ENCODE measurements around the gene CNPPD1. TPM values are rescaled to one million over a fixed set of nuclear protein-coding genes. Genes with fewer than 3 reads are reported as not detected.
A peak's percentile ranks its signal among the peaks of the same experiment; 100 is the strongest.
"Not testable (repeated sequence)": the region's sequence is repeated elsewhere in the genome, so short reads cannot be mapped to it uniquely, and the experiment has no call there.

Gene CNPPD1
- polyA plus RNA-seq, 1 experiment = 29.9 TPM

GRCh38 chr2:219205981-219206327 is 29.2 kb upstream of the CNPPD1 start:
- peaks cover 3% of the 10 kb centered on the region for H3K9me3 ChIP-seq (ENCODE audit: control insufficient read depth, insufficient read depth, low read length)
- POLR2A ChIA-PET = interaction anchor here (1.0 to 3.6 kb wide), 7 partner anchors 12 to 43 kb away, joined by 3 to 37 read pairs (median 4); partner anchors contain the start of genes ABCB6, CNPPD1, GLB1L and STK16
- CTCF ChIA-PET = interaction anchor here (0.6 to 1.9 kb wide), 7 partner anchors 30 to 307 kb away, joined by 3 to 5 read pairs (median 3); partner anchors contain the start of gene CNPPD1
- no peak for DNase-seq (ENCODE audit: low read depth, low spot score)
- H3K27me3 ChIP-seq (ENCODE audit: control insufficient read depth, insufficient read depth, low read length) = no peaks in the 10 kb centered on the region
- H3K27ac ChIP-seq (ENCODE audit: low read depth, low read length) = peak overlapping the region; percentile 52
- TF ChIP-seq CTCF (IDR thresholded peaks at IDR 0.05; ENCODE audit: low read depth, low read length) = no peak
- H3K4me3 ChIP-seq (ENCODE audit: low read depth, low read length) = peak overlapping the region; percentile 80

DNA sequence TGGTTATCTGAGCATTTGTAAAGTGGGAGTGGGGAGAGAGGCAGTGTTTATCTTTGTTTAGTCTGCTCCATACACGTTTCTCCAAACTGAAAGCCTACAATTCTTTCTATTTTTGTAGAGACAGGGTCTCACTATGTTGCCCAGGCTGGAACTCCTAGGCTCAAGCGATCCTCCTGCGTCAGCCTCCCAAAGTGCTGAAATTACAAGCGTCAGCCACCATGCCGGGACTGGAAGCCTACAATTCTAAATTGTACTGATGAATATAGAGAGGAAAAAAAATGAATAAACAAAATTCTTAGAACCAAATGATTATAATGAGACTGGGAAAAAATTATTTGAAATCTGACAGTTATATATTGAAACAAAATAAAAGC is 28.4 kb upstream of the CNPPD1 start:
- Histone ChIP-seq H3K4me3 (ENCODE audit: low read depth, low read length) (no peak overlapping the region), H3K9me3 (ENCODE audit: control insufficient read depth, insufficient read depth, low read length) (peaks cover 3% of the 10 kb centered on the region), H3K27me3 (ENCODE audit: control insufficient read depth, insufficient read depth, low read length) (no peaks in the 10 kb centered on the region), H3K27ac (ENCODE audit: low read depth, low read length) (no peak overlapping the region)
- DNase-seq (ENCODE audit: low read depth, low spot score) = no peak
- TF ChIP-seq CTCF (IDR thresholded peaks at IDR 0.05; ENCODE audit: low read depth, low read length) = no peak
- ChIA-PET CTCF (interaction anchor here (1.4 kb wide), 1 partner anchor 90 kb away, joined by 3 read pairs; no protein-coding TSS in a partner anchor), POLR2A (interaction anchor here (0.7 kb wide), 1 partner anchor 179 kb away, joined by 3 read pairs; no protein-coding TSS in a partner anchor)

- no peak overlapping the region for H3K4me3 ChIP-seq (ENCODE audit: low read depth, low read length)
- ChIA-PET CTCF (no interaction called here), POLR2A (interaction anchor here (0.7 kb wide), 1 partner anchor 178 kb away, joined by 3 read pairs; no protein-coding TSS in a partner anchor)
- no peaks in the 10 kb centered on the region for H3K27me3 ChIP-seq (ENCODE audit: control insufficient read depth, insufficient read depth, low read length)
- no peak overlapping the region for H3K27ac ChIP-seq (ENCODE audit: low read depth, low read length)
- peaks cover 3% of the 10 kb centered on the region for H3K9me3 ChIP-seq (ENCODE audit: control insufficient read depth, insufficient read depth, low read length)
- no peak for TF ChIP-seq CTCF (IDR thresholded peaks at IDR 0.05; ENCODE audit: low read depth, low read length)
- DNase-seq (ENCODE audit: low read depth, low spot score) = no peak
Measured at GRCh38 chr2:219204425-219205164, 27.9 kb upstream of the CNPPD1 start.

DNA sequence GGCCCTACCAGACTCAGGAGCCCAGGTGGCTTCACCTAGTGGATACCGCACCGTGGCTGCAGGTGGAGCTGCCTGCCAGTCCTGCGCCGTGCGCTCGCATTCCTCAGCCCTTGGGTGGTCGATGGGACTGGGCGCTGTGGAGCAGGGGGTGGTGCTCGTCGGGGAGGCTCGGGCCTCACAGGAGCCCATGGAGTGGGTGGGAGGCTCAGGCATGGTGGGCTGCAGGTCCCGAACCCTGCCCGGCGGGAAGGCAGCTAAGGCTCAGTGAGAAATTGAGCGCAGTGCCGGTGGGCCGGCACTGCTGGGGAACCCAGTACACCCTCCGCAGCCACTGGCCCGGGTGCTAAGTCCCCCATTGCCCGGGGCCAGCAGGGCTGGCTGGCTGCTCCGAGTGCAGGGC is 24.6 kb upstream of the CNPPD1 start:
- H3K9me3 ChIP-seq (ENCODE audit: control insufficient read depth, insufficient read depth, low read length); H3K27me3 ChIP-seq (ENCODE audit: control insufficient read depth, insufficient read depth, low read length); H3K4me3 ChIP-seq (ENCODE audit: low read depth, low read length); DNase-seq (ENCODE audit: low read depth, low spot score); CTCF ChIA-PET; H3K27ac ChIP-seq (ENCODE audit: low read depth, low read length): not testable (repeated sequence)
- POLR2A ChIA-PET = interaction anchor here (0.6 kb wide), 1 partner anchor 430 kb away, joined by 3 read pairs; no protein-coding TSS in a partner anchor

DNA sequence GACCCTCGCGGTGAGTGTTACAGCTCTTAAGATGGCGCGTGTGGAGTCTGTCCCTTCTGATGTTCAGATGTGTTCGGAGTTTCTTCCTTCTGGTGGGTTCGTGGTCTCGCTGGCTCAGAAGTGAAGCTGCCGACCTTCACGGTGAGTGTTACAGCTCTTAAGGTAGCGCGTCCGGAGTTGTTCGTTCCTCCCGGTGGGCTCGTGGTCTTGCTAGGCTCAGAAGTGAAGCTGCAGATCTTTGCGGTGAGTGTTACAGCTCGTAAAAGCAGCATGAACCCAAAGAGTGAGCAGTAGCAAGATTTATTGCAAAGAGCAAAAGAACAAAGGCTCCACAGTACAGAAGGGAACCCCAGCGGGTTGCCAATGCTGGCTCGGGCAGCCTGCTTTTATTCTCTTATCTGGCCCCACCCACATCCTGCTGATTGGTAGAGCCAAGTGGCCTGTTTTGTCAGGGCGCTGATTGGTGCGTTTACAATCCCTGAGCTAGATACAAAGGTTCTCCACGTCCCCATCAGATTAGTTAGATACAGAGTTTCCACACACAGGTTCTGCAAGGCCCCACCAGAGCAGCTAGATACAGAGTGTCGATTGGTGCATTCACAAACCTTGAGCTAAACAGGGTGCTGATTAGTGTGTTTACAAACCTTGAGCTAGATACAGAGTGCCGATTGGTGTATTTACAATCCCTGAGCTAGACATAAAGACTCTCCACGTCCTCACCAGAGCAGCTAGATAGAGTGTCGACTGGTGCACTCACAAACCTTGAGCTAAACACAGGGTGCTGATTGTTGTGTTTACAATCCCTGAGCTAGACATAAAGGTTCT is 24.0 kb upstream of the CNPPD1 start:
- DNase-seq (ENCODE audit: low read depth, low spot score); H3K27me3 ChIP-seq (ENCODE audit: control insufficient read depth, insufficient read depth, low read length); POLR2A ChIA-PET; H3K9me3 ChIP-seq (ENCODE audit: control insufficient read depth, insufficient read depth, low read length); CTCF ChIA-PET; H3K4me3 ChIP-seq (ENCODE audit: low read depth, low read length); H3K27ac ChIP-seq (ENCODE audit: low read depth, low read length): not testable (repeated sequence)
